HG03432 (cell line): ENCODE results near the gene CABLES1.
A peak's percentile ranks its signal among the peaks of the same experiment; 100 is the strongest.
"Not testable (repeated sequence)": the region's sequence is repeated elsewhere in the genome, so short reads cannot be mapped to it uniquely, and the experiment has no call there.

Experiments
- ATAC-seq: cut with Tn5 transposase; IDR thresholded peaks from one replicate; pipeline ENCODE4 v1.9.1; 2021; ENCODE audit warnings: mild to moderate bottlenecking, moderate library complexity; ENCODE audit not compliant: unreplicated experiment

Gene CABLES1

DNA sequence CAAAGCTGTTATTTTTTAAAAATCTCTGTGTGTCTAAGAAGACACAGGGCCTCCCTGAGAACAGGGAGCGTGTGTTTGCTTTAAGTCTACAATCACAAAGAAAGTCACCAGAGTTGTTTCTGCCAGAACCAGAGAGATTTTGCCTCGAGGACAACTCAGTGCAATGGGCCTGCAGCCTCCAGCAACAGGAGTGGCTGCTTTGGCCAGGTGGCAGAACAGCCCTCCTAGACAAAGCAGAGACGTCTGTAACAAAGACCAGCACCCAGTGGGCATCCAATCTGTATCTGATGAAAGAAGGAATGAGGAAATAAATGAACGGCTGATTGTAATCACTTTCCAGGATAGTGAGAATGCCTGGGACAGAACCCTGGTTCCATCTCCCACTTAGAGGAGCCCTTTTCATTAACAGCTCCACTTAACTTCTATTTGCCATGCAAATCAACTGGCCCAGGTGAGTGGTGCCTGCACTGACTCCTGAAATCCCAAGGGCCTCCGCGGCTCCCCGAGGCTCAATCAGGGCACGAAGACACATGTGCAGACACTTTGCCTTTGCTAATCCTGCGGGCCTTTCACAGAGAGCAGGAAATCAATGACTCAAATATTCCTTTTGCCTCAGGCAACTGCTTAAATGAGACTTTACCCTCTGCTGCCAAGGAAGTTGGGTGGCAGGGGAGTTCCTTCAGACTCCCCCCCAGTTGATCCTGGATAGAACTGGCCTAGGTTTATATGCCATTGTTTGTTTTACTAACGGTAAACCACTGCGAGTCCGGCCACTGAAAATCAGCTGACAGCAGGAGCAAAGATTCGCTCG, 146.5 kb downstream of the CABLES1 start:
- no peak for ATAC-seq

- ATAC-seq = no peak
Observed at GRCh38 chr18:23282437-23282781, 147.1 kb downstream of the CABLES1 start.

DNA sequence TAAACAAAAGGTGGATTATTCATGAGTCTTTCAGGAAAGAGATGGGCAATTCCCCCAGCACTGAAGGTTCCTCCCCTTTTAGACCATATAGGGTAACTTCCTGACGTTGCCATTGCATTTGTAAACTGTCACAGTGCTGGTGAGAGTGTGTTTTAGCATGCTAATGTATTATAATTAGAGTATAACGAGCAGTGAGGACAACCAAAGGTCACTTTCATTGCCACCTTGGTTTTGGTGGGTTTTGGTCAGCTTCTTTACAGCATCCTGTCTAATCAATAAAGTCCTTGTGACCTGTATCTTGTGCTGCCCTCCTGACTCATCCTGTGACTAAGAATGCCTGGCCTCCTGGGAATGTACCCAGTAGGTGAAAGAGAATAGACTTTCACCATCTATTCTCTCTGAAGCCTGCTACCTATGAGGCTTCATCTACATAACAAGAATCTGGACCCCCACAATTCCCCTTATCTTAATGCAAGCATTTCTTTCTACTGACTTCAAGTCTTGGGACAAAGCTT, 148.7 kb downstream of the CABLES1 start:
- peak; percentile 94 for ATAC-seq

- peak; percentile 6 for ATAC-seq
Observed at GRCh38 chr18:23284629-23285028, 149.3 kb downstream of the CABLES1 start.

DNA sequence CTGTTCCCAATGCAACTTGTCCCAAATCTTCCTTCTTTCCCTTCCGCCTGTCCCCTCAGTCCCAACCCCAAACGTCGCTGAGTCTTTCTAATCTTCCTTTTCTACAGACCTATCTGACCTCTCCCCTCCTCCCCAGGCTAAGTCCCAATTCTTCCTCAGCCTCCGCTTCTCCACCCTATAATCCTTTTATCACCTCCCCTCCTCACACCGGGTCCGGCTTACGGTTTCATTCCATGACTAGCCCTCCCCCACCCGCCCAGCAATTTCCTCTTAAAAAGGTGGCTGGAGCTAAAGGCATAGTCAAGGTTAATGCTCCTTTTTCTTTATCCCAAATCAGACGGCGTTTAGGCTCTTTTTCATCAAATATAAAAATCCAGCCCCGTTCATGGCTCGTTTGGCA, 150.3 kb downstream of the CABLES1 start:
- not testable (repeated sequence) for ATAC-seq

DNA sequence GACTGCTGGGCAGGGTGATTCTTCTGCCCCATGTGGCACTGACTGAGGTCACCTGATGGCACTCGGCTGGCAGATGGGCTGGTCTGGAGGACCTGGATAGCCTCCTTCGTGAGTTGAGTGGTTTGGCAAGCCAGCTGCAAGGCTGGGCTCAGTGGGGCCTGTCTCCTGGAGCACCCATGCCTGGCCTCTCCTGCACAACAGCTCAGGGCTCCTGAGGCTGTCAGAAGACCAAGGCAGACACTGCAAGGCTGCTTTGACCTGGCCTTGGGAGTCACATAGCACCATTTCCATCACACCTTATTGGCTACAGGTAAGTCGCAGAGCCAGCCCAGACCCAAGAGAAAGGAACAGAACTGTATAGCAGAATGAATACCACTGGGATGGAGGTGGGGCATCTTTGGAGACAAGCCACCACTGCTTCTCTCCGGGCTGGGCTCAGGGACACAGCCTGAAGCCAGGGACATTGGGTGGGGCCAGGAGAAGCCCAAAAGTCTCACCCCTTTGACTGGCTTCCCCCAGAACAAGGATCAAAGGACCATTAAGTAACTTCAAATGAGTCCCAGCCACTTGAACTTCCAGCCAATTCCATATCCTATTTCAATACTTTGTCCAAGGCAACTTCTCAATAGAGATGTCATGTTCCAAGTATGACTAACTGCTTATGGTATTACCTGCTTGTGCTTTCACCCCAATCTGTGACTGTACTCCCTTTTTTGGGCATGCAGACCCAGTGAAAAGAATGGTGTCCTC, 156.3 kb downstream of the CABLES1 start:
- ATAC-seq = no peak

GRCh38 chr18:23300231-23300805, 165.0 kb downstream of the CABLES1 start:
- no peak for ATAC-seq

GRCh38 chr18:23301972-23302371, 166.7 kb downstream of the CABLES1 start:
- ATAC-seq = no peak

- ATAC-seq = no peak
Observed at GRCh38 chr18:23302511-23302850, 167.2 kb downstream of the CABLES1 start.

- no peak for ATAC-seq
Observed at GRCh38 chr18:23302851-23303527, 167.7 kb downstream of the CABLES1 start.

DNA sequence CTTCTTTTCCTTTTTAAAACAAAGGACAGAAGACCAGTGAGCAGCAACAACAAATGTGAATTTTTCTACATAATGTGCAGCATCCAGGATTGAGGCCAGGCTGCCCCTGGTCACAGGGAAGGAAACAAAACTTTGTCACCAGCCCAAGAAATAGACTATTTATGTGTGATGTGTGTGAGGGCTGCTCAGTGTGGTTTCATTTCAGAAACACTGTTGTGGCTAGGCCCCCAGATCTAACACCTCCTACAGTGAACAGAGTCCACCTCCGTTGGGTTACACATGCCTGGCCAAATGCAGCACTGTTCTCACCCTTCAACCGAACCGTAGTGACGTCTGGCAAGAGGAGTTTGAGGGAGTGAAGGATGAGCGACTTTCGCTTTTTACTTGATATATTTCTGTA, 171.5 kb downstream of the CABLES1 start:
- ATAC-seq = peak; percentile 75

- peak; percentile 69 for ATAC-seq
Observed at GRCh38 chr18:23307567-23308295, 172.4 kb downstream of the CABLES1 start.
